ENCODE results near the gene RUSF1. TPM values are rescaled to one million over a fixed set of nuclear protein-coding genes. Genes with fewer than 3 reads are reported as not detected.

Gene RUSF1
- polyA plus RNA-seq, 1 of the 3 experiments (the other 2 are of a cell fraction) = 36.5 TPM

- TF ChIP-seq REST (IDR thresholded peaks at IDR 0.05; ENCODE audit: low read depth, low read length) (no peak), SMC3 (IDR thresholded peaks at IDR 0.05; ENCODE audit: low read depth, low read length) (no peak), RXRA (IDR thresholded peaks at IDR 0.05; ENCODE audit: borderline replicate concordance, low read depth) (no peak), NFIC (IDR thresholded peaks at IDR 0.05; ENCODE audit: borderline replicate concordance) (no peak), POLR2AphosphoS5 (IDR thresholded peaks at IDR 0.05; ENCODE audit: low read depth, low read length) (no peak)
- TF ChIP-seq, protein P1, sequence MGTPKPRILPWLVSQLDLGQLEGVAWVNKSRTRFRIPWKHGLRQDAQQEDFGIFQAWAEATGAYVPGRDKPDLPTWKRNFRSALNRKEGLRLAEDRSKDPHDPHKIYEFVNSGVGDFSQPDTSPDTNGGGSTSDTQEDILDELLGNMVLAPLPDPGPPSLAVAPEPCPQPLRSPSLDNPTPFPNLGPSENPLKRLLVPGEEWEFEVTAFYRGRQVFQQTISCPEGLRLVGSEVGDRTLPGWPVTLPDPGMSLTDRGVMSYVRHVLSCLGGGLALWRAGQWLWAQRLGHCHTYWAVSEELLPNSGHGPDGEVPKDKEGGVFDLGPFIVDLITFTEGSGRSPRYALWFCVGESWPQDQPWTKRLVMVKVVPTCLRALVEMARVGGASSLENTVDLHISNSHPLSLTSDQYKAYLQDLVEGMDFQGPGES (IDR thresholded peaks at IDR 0.05; ENCODE audit: low read depth, low read length) = no peak
- TF ChIP-seq, protein P2, sequence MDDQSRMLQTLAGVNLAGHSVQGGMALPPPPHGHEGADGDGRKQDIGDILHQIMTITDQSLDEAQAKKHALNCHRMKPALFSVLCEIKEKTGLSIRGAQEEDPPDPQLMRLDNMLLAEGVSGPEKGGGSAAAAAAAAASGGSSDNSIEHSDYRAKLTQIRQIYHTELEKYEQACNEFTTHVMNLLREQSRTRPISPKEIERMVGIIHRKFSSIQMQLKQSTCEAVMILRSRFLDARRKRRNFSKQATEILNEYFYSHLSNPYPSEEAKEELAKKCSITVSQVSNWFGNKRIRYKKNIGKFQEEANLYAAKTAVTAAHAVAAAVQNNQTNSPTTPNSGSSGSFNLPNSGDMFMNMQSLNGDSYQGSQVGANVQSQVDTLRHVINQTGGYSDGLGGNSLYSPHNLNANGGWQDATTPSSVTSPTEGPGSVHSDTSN (IDR thresholded peaks at IDR 0.05) = no peak
These were observed 5.2 kb downstream of the RUSF1 start (continued) for GRCh38 chr16:31502981-31503380.

GRCh38 chr16:31501966-31502348, 6.2 kb downstream of the RUSF1 start:
- DNase-seq = no peak
- H3K4me3 ChIP-seq (ENCODE audit: low read depth in 2 of 2, low read length in 1 of 2) = no peak overlapping the region
- no peaks in the 10 kb centered on the region for H3K9me2 ChIP-seq
- no peak overlapping the region for H2AFZ ChIP-seq (ENCODE audit: low read depth)
- peaks cover 17% of the 10 kb centered on the region for H3K79me2 ChIP-seq (ENCODE audit: insufficient read depth)
- H3K27ac ChIP-seq (ENCODE audit: low read depth in 2 of 2, low read length in 1 of 2) = no peak overlapping the region
- no peak overlapping the region for H3K4me2 ChIP-seq
- no peaks in the 10 kb centered on the region for H3K9me3 ChIP-seq
- peaks cover 24 to 39% of the 10 kb centered on the region in 2 experiments for H3K36me3 ChIP-seq (replicated peaks in 1 of 2; ENCODE audit: control insufficient read depth in 1 of 2, insufficient read depth in 2 of 2, low read length in 1 of 2)
- no peak overlapping the region for H3K9ac ChIP-seq
- H3F3A ChIP-seq (replicated peaks; ENCODE audit: insufficient read depth) = no peaks in the 10 kb centered on the region
- POLR2A ChIA-PET = no interaction called here
- 88% methylated on average over 4 of the region's 4 CpGs for WGBS (ENCODE audit: low lambda C conversion rate)
- no peaks in the 10 kb centered on the region; the same call in 1 of the 2 replicates for H4K20me1 ChIP-seq (ENCODE audit: insufficient read depth)
- H3K27me3 ChIP-seq (ENCODE audit: insufficient read depth) = no peaks in the 10 kb centered on the region
- CTCF ChIA-PET = interaction anchor here (1.1 kb wide), 1 partner anchor 13 kb away, joined by 5 read pairs; no protein-coding TSS in a partner anchor
- peaks cover 0 to 5% of the 10 kb centered on the region in 2 experiments; a peak in 1 of 4 replicates for H3K4me1 ChIP-seq (ENCODE audit: control insufficient read depth in 1 of 2, insufficient read depth in 2 of 2, low read depth in 1 of 2, low read length in 1 of 2)
- no peak for TF ChIP-seq NRF1 (IDR thresholded peaks at IDR 0.05; ENCODE audit: low read depth, low read length)
- TF ChIP-seq TAF1 (IDR thresholded peaks at IDR 0.05; ENCODE audit: borderline replicate concordance, low read depth, low read length) = no peak
- TF ChIP-seq USF1 (IDR thresholded peaks at IDR 0.05; ENCODE audit: borderline replicate concordance, low read depth) = no peak
- TF ChIP-seq JUND (IDR thresholded peaks at IDR 0.05) = no peak
- no peak for TF ChIP-seq FOSL2 (IDR thresholded peaks at IDR 0.05; ENCODE audit: borderline replicate concordance, low read depth)
- TF ChIP-seq, protein P3, sequence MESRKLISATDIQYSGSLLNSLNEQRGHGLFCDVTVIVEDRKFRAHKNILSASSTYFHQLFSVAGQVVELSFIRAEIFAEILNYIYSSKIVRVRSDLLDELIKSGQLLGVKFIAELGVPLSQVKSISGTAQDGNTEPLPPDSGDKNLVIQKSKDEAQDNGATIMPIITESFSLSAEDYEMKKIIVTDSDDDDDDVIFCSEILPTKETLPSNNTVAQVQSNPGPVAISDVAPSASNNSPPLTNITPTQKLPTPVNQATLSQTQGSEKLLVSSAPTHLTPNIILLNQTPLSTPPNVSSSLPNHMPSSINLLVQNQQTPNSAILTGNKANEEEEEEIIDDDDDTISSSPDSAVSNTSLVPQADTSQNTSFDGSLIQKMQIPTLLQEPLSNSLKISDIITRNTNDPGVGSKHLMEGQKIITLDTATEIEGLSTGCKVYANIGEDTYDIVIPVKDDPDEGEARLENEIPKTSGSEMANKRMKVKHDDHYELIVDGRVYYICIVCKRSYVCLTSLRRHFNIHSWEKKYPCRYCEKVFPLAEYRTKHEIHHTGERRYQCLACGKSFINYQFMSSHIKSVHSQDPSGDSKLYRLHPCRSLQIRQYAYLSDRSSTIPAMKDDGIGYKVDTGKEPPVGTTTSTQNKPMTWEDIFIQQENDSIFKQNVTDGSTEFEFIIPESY (IDR thresholded peaks at IDR 0.05; ENCODE audit: borderline replicate concordance, low read depth) = no peak
- TF ChIP-seq, protein P4, sequence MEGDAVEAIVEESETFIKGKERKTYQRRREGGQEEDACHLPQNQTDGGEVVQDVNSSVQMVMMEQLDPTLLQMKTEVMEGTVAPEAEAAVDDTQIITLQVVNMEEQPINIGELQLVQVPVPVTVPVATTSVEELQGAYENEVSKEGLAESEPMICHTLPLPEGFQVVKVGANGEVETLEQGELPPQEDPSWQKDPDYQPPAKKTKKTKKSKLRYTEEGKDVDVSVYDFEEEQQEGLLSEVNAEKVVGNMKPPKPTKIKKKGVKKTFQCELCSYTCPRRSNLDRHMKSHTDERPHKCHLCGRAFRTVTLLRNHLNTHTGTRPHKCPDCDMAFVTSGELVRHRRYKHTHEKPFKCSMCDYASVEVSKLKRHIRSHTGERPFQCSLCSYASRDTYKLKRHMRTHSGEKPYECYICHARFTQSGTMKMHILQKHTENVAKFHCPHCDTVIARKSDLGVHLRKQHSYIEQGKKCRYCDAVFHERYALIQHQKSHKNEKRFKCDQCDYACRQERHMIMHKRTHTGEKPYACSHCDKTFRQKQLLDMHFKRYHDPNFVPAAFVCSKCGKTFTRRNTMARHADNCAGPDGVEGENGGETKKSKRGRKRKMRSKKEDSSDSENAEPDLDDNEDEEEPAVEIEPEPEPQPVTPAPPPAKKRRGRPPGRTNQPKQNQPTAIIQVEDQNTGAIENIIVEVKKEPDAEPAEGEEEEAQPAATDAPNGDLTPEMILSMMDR (IDR thresholded peaks at IDR 0.05) = no peak
- no peak for TF ChIP-seq RXRA (IDR thresholded peaks at IDR 0.05; ENCODE audit: borderline replicate concordance, low read depth)
- no peak for TF ChIP-seq RCOR1 (IDR thresholded peaks at IDR 0.05; ENCODE audit: low read length)
- TF ChIP-seq, protein P5, sequence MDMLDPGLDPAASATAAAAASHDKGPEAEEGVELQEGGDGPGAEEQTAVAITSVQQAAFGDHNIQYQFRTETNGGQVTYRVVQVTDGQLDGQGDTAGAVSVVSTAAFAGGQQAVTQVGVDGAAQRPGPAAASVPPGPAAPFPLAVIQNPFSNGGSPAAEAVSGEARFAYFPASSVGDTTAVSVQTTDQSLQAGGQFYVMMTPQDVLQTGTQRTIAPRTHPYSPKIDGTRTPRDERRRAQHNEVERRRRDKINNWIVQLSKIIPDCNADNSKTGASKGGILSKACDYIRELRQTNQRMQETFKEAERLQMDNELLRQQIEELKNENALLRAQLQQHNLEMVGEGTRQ (IDR thresholded peaks at IDR 0.05; ENCODE audit: borderline replicate concordance, low read depth, low read length) = no peak
- no peak for TF ChIP-seq YY1 (IDR thresholded peaks at IDR 0.05; ENCODE audit: low read depth)
- TF ChIP-seq TCF12 (IDR thresholded peaks at IDR 0.05) = no peak
- TF ChIP-seq, protein P1 (IDR thresholded peaks at IDR 0.05; ENCODE audit: low read depth, low read length) = no peak
